A673 (cell line): ENCODE results near the gene XIRP1. TPM values are rescaled to one million over a fixed set of nuclear protein-coding genes. Genes with fewer than 3 reads are reported as not detected.

ENCODE experiments used
- BruUV-seq: library from RNA; stranded (reverse); fragments of 400-500 nt; replicated peaks from 2 replicates; lab custom pipeline; 2021; lab: Mats Ljungman, UMichigan
- CTCF ChIA-PET: fragments of 300-600 bp; sonication (Branson Sonifier 250); formaldehyde crosslinking; loops from one replicate; lab custom pipeline; 2022; ENCODE audit warnings: antibody characterized with exemption; lab: Charles Lee
- POLR2A ChIA-PET: fragments of 300-600 bp; sonication (Branson Sonifier 250); formaldehyde crosslinking; loops from one replicate; lab custom pipeline; 2022; ENCODE audit warnings: antibody characterized with exemption; ENCODE audit not compliant: low non-redundant PET; lab: Charles Lee
- DNase-seq: peaks from one replicate; pipeline ENCODE4 v3.0.0-alpha.2; 2015; ENCODE audit warnings: low spot score
- H3K27ac ChIP-seq: fragments of 200-600 bp; sonication (generic); 2 replicates; pipeline ENCODE4 v1.5.1; 2016; ENCODE audit warnings: mixed run types, low read depth, mild to moderate bottlenecking, mixed read lengths, antibody characterized with exemption, low read length; ENCODE audit not compliant: poor library complexity, severe bottlenecking
- H3K27me3 ChIP-seq: fragments of 200-600 bp; sonication (generic); replicated peaks from 2 replicates; pipeline ENCODE4 v1.6.1; 2017; ENCODE audit warnings: mixed run types, low read depth, mild to moderate bottlenecking, mixed read lengths, antibody characterized with exemption, low read length; ENCODE audit not compliant: insufficient read depth, poor library complexity
- H3K36me3 ChIP-seq: fragments of 200-600 bp; sonication (generic); 2 replicates; pipeline ENCODE4 v1.6.1; 2016; ENCODE audit warnings: mixed run types, mild to moderate bottlenecking, mixed read lengths, antibody characterized with exemption, low read length; ENCODE audit not compliant: insufficient read depth, poor library complexity, severe bottlenecking
- H3K4me1 ChIP-seq: fragments of 200-600 bp; sonication (generic); 2 replicates; pipeline ENCODE4 v1.6.1; 2017; ENCODE audit warnings: mixed run types, mild to moderate bottlenecking, mixed read lengths, antibody characterized with exemption, low read length; ENCODE audit not compliant: insufficient read depth, poor library complexity, severe bottlenecking
- H3K4me3 ChIP-seq: fragments of 200-600 bp; sonication (generic); 2 replicates; pipeline ENCODE4 v1.5.1; 2016; ENCODE audit warnings: low read depth, mixed run types, mild to moderate bottlenecking, mixed read lengths, low read length; ENCODE audit not compliant: poor library complexity, severe bottlenecking
- H3K9me3 ChIP-seq: fragments of 200-600 bp; sonication (generic); 2 replicates; pipeline ENCODE4 v1.6.1; 2016; ENCODE audit warnings: mixed run types, low read depth, mild to moderate bottlenecking, mixed read lengths, antibody characterized with exemption, low read length; ENCODE audit not compliant: poor library complexity, severe bottlenecking
- CTCF ChIP-seq: fragments of 300-800, 200-600 bp; sonication (generic); conservative IDR thresholded peaks from 2 replicates; pipeline ENCODE4 v1.5.1; 2017; ENCODE audit warnings: low read depth, mild to moderate bottlenecking, antibody characterized with exemption, low read length, moderate library complexity, mixed read lengths
- EZH2 ChIP-seq: fragments of 200-600 bp; sonication (generic); IDR thresholded peaks from 2 replicates; pipeline ENCODE4 v1.6.1; 2017; ENCODE audit warnings: borderline replicate concordance, low read depth, mild to moderate bottlenecking, mixed read lengths, antibody characterized with exemption, low read length; ENCODE audit not compliant: poor library complexity, severe bottlenecking
- intact Hi-C: fragments of 100-400 bp; cut with micrococcal nuclease; formaldehyde crosslinking; loops from one replicate; pipeline ENCODE4 v1.10.0; 2022; ENCODE audit not compliant: unreplicated experiment
- total RNA-seq: library from RNA; stranded (reverse); gene quantifications from 2 replicates; pipeline ENCODE4 v1.2.3, GENCODE V29; 2021

XIRP1 gene
- total RNA-seq, 1 experiment from 2014 or later: not detected

DNA sequence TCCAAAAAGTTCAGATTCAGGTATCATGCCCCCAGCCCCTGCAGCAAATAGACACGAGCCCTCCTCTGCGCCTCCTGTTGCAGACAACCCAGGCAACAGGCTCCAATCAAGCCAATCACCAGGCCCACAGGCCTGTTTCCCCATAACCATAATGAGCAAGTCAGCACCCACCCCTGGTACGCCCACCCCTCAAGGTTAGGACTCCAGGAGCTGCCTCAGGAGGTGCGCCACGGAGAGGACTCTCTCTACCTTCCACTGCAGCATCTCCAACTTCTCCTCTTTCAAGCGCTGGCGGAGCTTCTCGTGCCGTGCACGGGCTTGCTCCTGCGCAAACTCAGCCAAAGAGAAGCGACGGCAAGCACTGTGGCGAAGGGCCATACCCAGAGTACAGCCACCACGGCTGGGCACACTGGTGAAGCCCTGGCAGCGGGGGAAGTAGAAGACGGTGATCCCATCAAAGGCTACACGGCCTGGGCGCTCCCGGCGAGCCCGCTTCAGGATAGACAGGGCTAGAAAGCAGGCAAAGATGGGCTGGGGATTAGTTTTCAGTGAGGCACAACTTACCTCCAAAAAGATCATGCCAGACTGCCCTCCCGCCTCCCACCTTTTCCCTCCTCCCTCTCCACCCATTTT lies 47.5 kb downstream of the XIRP1 start:
- TF ChIP-seq CTCF (no peak), EZH2 (no peak)
- CTCF ChIA-PET: no interaction called here
- no peaks in the 10 kb centered on the region for H3K9me3 ChIP-seq
- intact Hi-C loops: no loop called here
- no peak for DNase-seq
- BruUV-seq: no TSS peak
- H3K36me3 ChIP-seq: peaks cover 22% of the 10 kb centered on the region
- POLR2A ChIA-PET: no interaction called here
- peaks cover 32% of the 10 kb centered on the region for H3K4me1 ChIP-seq
- no peak overlapping the region for H3K4me3 ChIP-seq
- H3K27me3 ChIP-seq: no peaks in the 10 kb centered on the region
- H3K27ac ChIP-seq: no peak overlapping the region

DNA sequence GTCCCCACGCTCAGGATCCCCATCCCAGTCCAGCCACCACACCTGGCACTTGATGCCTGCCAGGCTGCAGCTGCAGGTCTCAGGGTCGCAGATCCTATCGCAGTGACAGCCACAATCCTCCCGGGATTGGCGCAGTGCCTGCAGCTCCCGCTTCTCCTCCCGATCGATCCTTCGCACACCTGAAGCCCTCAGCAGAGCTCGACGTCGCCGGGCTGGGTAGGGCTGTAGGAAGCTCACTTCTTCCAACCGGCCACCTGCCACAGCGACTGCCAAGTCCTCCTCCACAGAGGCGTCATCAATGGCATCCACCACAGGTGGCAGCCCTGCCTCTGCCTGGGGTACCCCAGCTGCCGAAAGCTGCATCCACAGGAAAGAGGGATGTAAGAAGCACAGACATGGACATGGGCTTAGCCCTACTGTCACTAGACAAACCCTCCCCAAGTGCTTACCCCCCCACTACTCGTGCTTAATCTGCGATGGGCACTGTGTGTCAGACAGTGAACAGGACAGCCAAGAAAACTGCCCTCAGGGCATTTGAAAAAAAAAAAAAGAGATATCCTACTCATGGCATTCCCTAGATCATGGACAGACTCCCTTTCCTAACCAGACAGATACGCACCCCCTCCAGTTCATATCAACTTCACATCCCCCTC lies 48.2 kb downstream of the XIRP1 start:
- BruUV-seq: no TSS peak
- ChIA-PET POLR2A (no interaction called here), CTCF (no interaction called here)
- Histone ChIP-seq H3K27me3 (no peaks in the 10 kb centered on the region), H3K4me3 (no peak overlapping the region), H3K9me3 (no peaks in the 10 kb centered on the region), H3K4me1 (peaks cover 25% of the 10 kb centered on the region), H3K36me3 (peaks cover 22% of the 10 kb centered on the region), H3K27ac (no peak overlapping the region)
- TF ChIP-seq CTCF: no peak
- no peak for TF ChIP-seq EZH2
- intact Hi-C loops: no loop called here
- DNase-seq: no peak

DNA sequence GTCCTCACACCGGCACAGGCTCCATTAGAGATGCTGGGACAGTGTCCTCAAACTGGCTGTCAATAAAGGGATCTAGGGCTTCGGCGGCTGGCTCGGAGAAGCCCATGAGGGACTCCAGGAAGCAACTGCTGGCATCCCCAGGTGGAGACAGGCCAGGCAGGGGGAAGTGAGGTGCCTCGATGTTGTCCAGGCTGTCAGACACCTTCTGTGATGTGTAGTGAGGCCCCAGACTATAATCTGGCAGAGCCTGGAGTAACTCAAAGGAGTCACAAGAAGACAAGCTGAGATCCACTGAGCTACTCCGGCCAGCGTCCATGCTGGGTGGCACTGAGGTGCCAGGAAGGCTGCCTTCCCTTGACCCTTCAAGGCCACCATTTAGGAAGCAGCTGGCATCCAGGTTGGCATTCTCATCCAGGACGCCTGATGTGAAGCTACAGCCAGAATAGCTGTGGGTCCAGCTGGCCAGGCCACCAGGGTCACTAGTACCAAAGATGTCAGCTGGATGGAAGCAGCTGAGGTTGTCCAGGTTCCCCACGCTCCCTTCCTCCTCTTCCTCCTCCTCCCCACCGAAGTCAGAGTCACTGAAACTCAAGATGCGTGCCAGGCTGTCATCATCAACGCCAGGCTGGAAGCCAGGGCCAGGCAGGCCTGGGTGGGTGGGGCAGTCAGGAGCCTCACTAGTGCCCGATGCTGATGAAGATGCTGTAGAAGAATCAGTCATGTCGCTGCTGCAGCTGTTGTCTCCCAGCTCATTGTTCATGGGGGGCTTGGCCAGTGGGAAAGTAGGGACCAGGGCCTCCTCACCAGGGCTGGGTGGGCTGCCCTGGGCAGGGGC lies 49.1 kb downstream of the XIRP1 start:
- H3K27ac ChIP-seq: no peak overlapping the region
- H3K4me1 ChIP-seq: peaks cover 16% of the 10 kb centered on the region
- no TSS peak for BruUV-seq
- H3K4me3 ChIP-seq: no peak overlapping the region
- ChIA-PET POLR2A (no interaction called here), CTCF (no interaction called here)
- no peaks in the 10 kb centered on the region for H3K9me3 ChIP-seq
- no peak for DNase-seq
- TF ChIP-seq CTCF (no peak), EZH2 (no peak)
- no peaks in the 10 kb centered on the region for H3K27me3 ChIP-seq
- peaks cover 22% of the 10 kb centered on the region for H3K36me3 ChIP-seq
- intact Hi-C loops: no loop called here
